ENCODE data around the gene NPY.

NPY gene

DNA sequence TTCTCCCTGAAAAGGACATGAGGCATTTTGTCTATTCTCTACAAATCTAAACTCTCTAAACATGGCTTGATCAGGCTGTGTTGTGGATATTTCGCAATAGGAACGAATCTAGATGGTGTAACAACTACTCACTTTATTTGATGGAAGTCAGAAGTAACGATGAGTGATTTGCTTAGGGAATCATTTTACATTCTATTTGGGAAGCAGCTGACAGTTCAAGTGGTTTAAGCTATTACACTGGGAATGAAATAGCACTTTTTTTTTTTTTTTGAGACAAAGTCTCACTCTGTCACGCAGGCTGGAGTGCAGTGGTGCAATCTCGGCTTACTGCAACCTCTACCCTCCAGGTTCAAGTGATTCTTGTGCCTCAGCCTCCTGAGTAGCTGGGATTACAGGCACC, 44.1 kb downstream of the NPY start:
- TF ChIP-seq, protein P1, sequence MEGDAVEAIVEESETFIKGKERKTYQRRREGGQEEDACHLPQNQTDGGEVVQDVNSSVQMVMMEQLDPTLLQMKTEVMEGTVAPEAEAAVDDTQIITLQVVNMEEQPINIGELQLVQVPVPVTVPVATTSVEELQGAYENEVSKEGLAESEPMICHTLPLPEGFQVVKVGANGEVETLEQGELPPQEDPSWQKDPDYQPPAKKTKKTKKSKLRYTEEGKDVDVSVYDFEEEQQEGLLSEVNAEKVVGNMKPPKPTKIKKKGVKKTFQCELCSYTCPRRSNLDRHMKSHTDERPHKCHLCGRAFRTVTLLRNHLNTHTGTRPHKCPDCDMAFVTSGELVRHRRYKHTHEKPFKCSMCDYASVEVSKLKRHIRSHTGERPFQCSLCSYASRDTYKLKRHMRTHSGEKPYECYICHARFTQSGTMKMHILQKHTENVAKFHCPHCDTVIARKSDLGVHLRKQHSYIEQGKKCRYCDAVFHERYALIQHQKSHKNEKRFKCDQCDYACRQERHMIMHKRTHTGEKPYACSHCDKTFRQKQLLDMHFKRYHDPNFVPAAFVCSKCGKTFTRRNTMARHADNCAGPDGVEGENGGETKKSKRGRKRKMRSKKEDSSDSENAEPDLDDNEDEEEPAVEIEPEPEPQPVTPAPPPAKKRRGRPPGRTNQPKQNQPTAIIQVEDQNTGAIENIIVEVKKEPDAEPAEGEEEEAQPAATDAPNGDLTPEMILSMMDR (IDR thresholded peaks at IDR 0.05): no peak
- Histone ChIP-seq H3K4me1 (ENCODE audit: control insufficient read depth in 1 of 2, insufficient read depth in 1 of 2, low read depth in 1 of 2, low read length in 1 of 2) (no peaks in the 10 kb centered on the region), H3K27ac (no peak overlapping the region), H3K36me3 (no peaks in the 10 kb centered on the region), H3K4me3 (ENCODE audit: low read depth in 1 of 2, low read length in 1 of 2) (no peak overlapping the region), H3K9me3 (no peaks in the 10 kb centered on the region), H3K27me3 (no peaks in the 10 kb centered on the region)

DNA sequence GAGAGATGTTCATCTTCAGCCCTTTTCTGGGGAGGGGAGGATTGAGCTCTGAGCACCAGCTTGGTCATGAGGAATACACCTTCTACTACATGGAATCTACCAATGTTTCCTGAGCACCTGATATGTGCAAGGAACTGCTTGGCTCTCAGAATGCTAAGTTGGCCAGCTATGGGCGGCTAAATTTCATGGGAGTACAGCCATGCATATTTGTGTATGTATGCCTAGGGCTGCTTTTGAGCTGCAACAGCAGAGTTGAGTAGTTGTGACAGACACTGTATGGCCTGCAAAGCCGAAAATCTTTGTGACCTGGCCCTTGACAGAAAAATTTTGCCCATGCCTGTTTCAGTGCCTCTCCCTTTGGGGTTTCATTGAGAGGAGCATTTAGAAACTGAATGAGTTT, 44.9 kb downstream of the NPY start:
- Histone ChIP-seq H3K27me3 (no peaks in the 10 kb centered on the region), H3K36me3 (no peaks in the 10 kb centered on the region), H3K4me3 (ENCODE audit: low read depth in 1 of 2, low read length in 1 of 2) (no peak overlapping the region), H3K27ac (no peak overlapping the region), H3K9me3 (no peaks in the 10 kb centered on the region), H3K4me1 (ENCODE audit: control insufficient read depth in 1 of 2, insufficient read depth in 1 of 2, low read depth in 1 of 2, low read length in 1 of 2) (no peaks in the 10 kb centered on the region)
- TF ChIP-seq, protein P1 (IDR thresholded peaks at IDR 0.05): no peak

DNA sequence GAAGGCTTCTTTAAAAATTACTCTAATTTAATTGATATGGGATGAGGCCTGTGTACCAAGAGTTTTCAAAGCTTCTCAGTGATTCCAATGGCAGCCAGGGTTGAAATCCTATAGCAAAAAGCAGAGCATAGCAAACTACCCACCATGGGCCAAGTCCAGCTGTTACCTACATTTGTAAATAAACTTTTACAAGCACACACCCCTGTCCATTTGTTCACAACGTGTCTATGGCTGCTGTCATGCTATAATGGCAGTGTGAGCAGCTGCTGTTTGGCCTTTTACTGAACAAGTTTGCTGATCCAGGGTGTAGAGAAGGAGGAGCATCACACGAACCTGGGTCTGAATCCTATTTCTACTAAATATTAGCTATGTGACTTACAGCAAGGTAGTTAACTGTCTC, 50.0 kb downstream of the NPY start:
- Histone ChIP-seq H3K9me3 (no peaks in the 10 kb centered on the region), H3K4me1 (ENCODE audit: control insufficient read depth in 1 of 2, insufficient read depth in 1 of 2, low read depth in 1 of 2, low read length in 1 of 2) (no peaks in the 10 kb centered on the region), H3K27me3 (peaks cover 6% of the 10 kb centered on the region), H3K4me3 (ENCODE audit: low read depth in 1 of 2, low read length in 1 of 2) (no peak overlapping the region), H3K27ac (no peak overlapping the region), H3K36me3 (no peaks in the 10 kb centered on the region)
- TF ChIP-seq, protein P1 (IDR thresholded peaks at IDR 0.05): no peak

DNA sequence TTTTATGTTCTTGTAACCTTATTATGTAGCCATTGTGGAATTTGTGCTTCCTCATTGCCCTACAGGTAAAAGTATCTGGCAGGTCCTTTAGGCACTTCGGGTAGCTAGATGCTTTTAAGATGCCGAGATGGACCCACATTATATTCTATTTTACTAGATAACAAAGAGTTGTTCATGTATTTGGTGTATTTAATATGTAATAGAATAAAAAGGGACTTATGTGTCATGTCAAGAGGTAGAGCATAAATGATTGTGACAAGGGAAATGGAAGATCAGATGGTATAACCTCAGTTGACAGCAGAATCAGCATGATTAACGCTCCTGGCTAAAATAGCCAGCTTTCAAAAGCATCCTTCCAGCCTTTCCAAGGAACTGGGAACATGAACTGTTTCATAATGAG, 50.6 kb downstream of the NPY start:
- TF ChIP-seq, protein P1 (IDR thresholded peaks at IDR 0.05): no peak
- Histone ChIP-seq H3K9me3 (no peaks in the 10 kb centered on the region), H3K4me3 (ENCODE audit: low read depth in 1 of 2, low read length in 1 of 2) (no peak overlapping the region), H3K27ac (no peak overlapping the region), H3K27me3 (peaks cover 6% of the 10 kb centered on the region), H3K4me1 (ENCODE audit: control insufficient read depth in 1 of 2, insufficient read depth in 1 of 2, low read depth in 1 of 2, low read length in 1 of 2) (no peaks in the 10 kb centered on the region), H3K36me3 (no peaks in the 10 kb centered on the region)

DNA sequence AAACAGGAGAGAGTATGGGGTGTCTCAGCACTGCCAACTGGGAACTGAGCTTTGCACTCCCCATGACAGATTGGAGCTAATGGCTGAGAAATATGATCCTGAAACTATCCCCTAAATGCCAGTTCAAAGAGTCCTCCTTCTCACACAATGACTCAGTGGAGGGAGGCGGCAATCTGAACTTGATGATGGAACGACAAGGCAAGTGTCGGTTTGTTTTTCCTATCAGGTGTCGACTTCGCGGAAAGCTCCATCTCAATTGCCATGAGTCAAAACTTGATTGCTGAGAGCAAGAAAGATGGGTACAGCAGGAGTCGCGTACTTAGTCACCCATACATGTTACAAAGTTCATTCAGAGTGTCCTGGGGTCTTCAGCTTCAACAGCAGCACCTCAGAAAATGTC, 52.5 kb downstream of the NPY start:
- H3K9me3 ChIP-seq: no peaks in the 10 kb centered on the region
- TF ChIP-seq, protein P1 (IDR thresholded peaks at IDR 0.05): no peak
- no peak overlapping the region for H3K4me3 ChIP-seq (ENCODE audit: low read depth in 1 of 2, low read length in 1 of 2)
- H3K4me1 ChIP-seq (ENCODE audit: control insufficient read depth in 1 of 2, insufficient read depth in 1 of 2, low read depth in 1 of 2, low read length in 1 of 2): no peaks in the 10 kb centered on the region
- H3K27ac ChIP-seq: no peak overlapping the region
- H3K27me3 ChIP-seq: peaks cover 6% of the 10 kb centered on the region
- no peaks in the 10 kb centered on the region for H3K36me3 ChIP-seq

DNA sequence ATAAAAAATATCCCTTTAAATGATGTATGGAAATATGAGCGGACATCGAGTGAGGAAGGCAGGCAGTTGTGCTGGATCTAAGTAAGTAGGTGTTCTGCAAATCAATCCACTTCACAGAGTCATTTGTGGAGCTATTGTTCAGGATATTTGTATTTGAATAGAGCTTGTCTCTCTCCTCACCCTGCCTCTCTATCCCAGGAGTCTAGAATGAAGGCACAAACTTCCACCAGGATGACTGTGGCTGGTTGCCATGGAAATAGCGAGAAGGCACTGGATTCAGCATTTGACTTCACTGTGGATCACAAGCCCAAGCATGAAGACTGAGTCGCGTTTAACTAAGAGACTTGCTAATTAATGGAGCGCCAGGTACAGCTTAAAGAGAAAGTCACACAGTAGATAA, 53.2 kb downstream of the NPY start:
- Histone ChIP-seq H3K4me3 (ENCODE audit: low read depth in 1 of 2, low read length in 1 of 2) (no peak overlapping the region), H3K27me3 (peaks cover 6% of the 10 kb centered on the region), H3K36me3 (no peaks in the 10 kb centered on the region), H3K27ac (no peak overlapping the region), H3K9me3 (no peaks in the 10 kb centered on the region), H3K4me1 (ENCODE audit: control insufficient read depth in 1 of 2, insufficient read depth in 1 of 2, low read depth in 1 of 2, low read length in 1 of 2) (no peaks in the 10 kb centered on the region)
- TF ChIP-seq, protein P1 (IDR thresholded peaks at IDR 0.05): no peak
